HG03558 (cell line): ENCODE data around the gene SPOCK2.
A peak's percentile ranks its signal among the peaks of the same experiment; 100 is the strongest.
"Not testable (repeated sequence)": the region's sequence is repeated elsewhere in the genome, so short reads cannot be mapped to it uniquely, and the experiment has no call there.

ENCODE experiments used
- ATAC-seq: cut with Tn5 transposase; IDR thresholded peaks from one replicate; pipeline ENCODE4 v1.9.1; 2021; ENCODE audit warnings: moderate number of reproducible peaks; ENCODE audit not compliant: unreplicated experiment; ENCODE audit errors: extremely low read depth

The SPOCK2 gene

GRCh38 chr10:72087969-72088888, at the start of gene SPOCK2:
Gene SPOCK2, minus strand, starts transcription at chr10:72088551. Its CDS starts 223 bp downstream, at chr10:72088328.
- ATAC-seq, result no peak

- no peak for ATAC-seq
Measured at GRCh38 chr10:72137583-72137982, 49.2 kb upstream of the SPOCK2 start.

- ATAC-seq, result not testable (repeated sequence)
Measured at GRCh38 chr10:72136225-72136624, 47.9 kb upstream of the SPOCK2 start.

- ATAC-seq, result no peak
Measured at GRCh38 chr10:72134785-72135767, 46.7 kb upstream of the SPOCK2 start.

GRCh38 chr10:72133517-72133916, 45.2 kb upstream of the SPOCK2 start:
- ATAC-seq, result peak; percentile 63

GRCh38 chr10:72132854-72133253, 44.5 kb upstream of the SPOCK2 start:
- no peak for ATAC-seq

GRCh38 chr10:72127571-72127970, 39.2 kb upstream of the SPOCK2 start:
- ATAC-seq, result no peak

- no peak for ATAC-seq
Measured at GRCh38 chr10:72126872-72127232, 38.5 kb upstream of the SPOCK2 start.

- ATAC-seq, result no peak
Measured at GRCh38 chr10:72126184-72126871, 38.0 kb upstream of the SPOCK2 start.

GRCh38 chr10:72124989-72125388, 36.6 kb upstream of the SPOCK2 start:
- no peak for ATAC-seq

GRCh38 chr10:72124381-72124780, 36.0 kb upstream of the SPOCK2 start:
- ATAC-seq, result no peak

GRCh38 chr10:72123616-72124015, 35.3 kb upstream of the SPOCK2 start:
- ATAC-seq, result no peak

GRCh38 chr10:72122221-72122620, 33.9 kb upstream of the SPOCK2 start:
- ATAC-seq, result no peak

- no peak for ATAC-seq
Measured at GRCh38 chr10:72121389-72121788, 33.0 kb upstream of the SPOCK2 start.

GRCh38 chr10:72116372-72116771, 28.0 kb upstream of the SPOCK2 start:
- no peak for ATAC-seq

- no peak for ATAC-seq
Measured at GRCh38 chr10:72114706-72115450, 26.5 kb upstream of the SPOCK2 start.

GRCh38 chr10:72110673-72111401, 22.5 kb upstream of the SPOCK2 start:
- ATAC-seq, result no peak

GRCh38 chr10:72109636-72110157, 21.3 kb upstream of the SPOCK2 start:
- no peak for ATAC-seq
